H9 (cell line): Measurements from ENCODE around the gene FBN2. TPM values are rescaled to one million over a fixed set of nuclear protein-coding genes. Genes with fewer than 3 reads are reported as not detected.

ENCODE experiments used
- DNase-seq: peaks from one replicate; pipeline ENCODE4 v3.0.0-alpha.2; 2017
- H2AFZ ChIP-seq: one replicate; pipeline ENCODE4 v1.6.1; 2013; ENCODE audit warnings: mild to moderate bottlenecking, low read length, control low read depth, moderate library complexity
- H2AK5ac ChIP-seq: 2 replicates; pipeline ENCODE4 v1.6.1; 2013; ENCODE audit warnings: low read length, control low read depth, mixed read lengths; ENCODE audit not compliant: insufficient read length
- H2BK120ac ChIP-seq: one replicate; pipeline ENCODE4 v1.6.1; 2013; ENCODE audit warnings: low read depth, mild to moderate bottlenecking, low read length, control low read depth, inconsistent platforms; ENCODE audit not compliant: poor library complexity, severe bottlenecking
- H2BK12ac ChIP-seq: 2 replicates; pipeline ENCODE4 v1.6.1; 2013; ENCODE audit warnings: low read length, control low read depth, mixed read lengths, low read depth; ENCODE audit not compliant: insufficient read length
- H2BK15ac ChIP-seq: 2 replicates; pipeline ENCODE4 v1.6.1; 2013; ENCODE audit warnings: low read depth, low read length, control low read depth
- H2BK20ac ChIP-seq: one replicate; pipeline ENCODE4 v1.6.1; 2013; ENCODE audit warnings: low read depth, mild to moderate bottlenecking, low read length, control low read depth, inconsistent platforms; ENCODE audit not compliant: poor library complexity, severe bottlenecking
- H2BK5ac ChIP-seq: 2 replicates; pipeline ENCODE4 v1.6.1; 2013; ENCODE audit warnings: low read length, control low read depth, mixed read lengths; ENCODE audit not compliant: insufficient read length
- H3K14ac ChIP-seq: 2 replicates; pipeline ENCODE4 v1.6.1; 2013; ENCODE audit warnings: low read length, control low read depth; ENCODE audit not compliant: insufficient read depth
- H3K18ac ChIP-seq: 2 replicates; pipeline ENCODE4 v1.6.1; 2013; ENCODE audit warnings: low read depth, mild to moderate bottlenecking, mixed read lengths, low read length, control low read depth; ENCODE audit not compliant: insufficient read length
- H3K23ac ChIP-seq: 2 replicates; pipeline ENCODE4 v1.6.1; 2013; ENCODE audit warnings: low read length, control low read depth, mixed read lengths, low read depth; ENCODE audit not compliant: insufficient read length
- H3K23me2 ChIP-seq: 2 replicates; pipeline ENCODE4 v1.6.1; 2013; ENCODE audit warnings: low read depth, mild to moderate bottlenecking, mixed read lengths, low read length, control low read depth; ENCODE audit not compliant: insufficient read length, poor library complexity, severe bottlenecking
- H3K27ac ChIP-seq: 2 replicates; pipeline ENCODE4 v1.5.1; 2013; ENCODE audit warnings: low read length, control low read depth, mixed read lengths, low read depth; ENCODE audit not compliant: insufficient read length
- H3K27me3 ChIP-seq: 2 replicates; pipeline ENCODE4 v1.6.1; 2013; ENCODE audit warnings: low read length, control low read depth, inconsistent platforms; ENCODE audit not compliant: insufficient read depth
- H3K4ac ChIP-seq: 2 replicates; pipeline ENCODE4 v1.6.1; 2013; ENCODE audit warnings: low read depth, mild to moderate bottlenecking, control low read depth, inconsistent platforms, low read length, moderate library complexity
- H3K4me1 ChIP-seq: 2 replicates; pipeline ENCODE4 v1.6.1; 2013; ENCODE audit warnings: low read length, control low read depth, inconsistent platforms; ENCODE audit not compliant: insufficient read depth
- H3K4me2 ChIP-seq: 2 replicates; pipeline ENCODE4 v1.6.1; 2013; ENCODE audit warnings: low read length, control low read depth, mixed read lengths; ENCODE audit not compliant: insufficient read length, insufficient read depth
- H3K56ac ChIP-seq: 2 replicates; pipeline ENCODE4 v1.6.1; 2013; ENCODE audit warnings: low read depth, mild to moderate bottlenecking, mixed read lengths, low read length, control low read depth; ENCODE audit not compliant: insufficient read length
- H3K79me1 ChIP-seq: 2 replicates; pipeline ENCODE4 v1.6.1; 2013; ENCODE audit warnings: low read depth, mild to moderate bottlenecking, moderate library complexity, low read length, control low read depth, inconsistent platforms; ENCODE audit not compliant: insufficient read depth, poor library complexity, severe bottlenecking
- H3K79me2 ChIP-seq: 2 replicates; pipeline ENCODE4 v1.6.1; 2013; ENCODE audit warnings: low read length, control low read depth, inconsistent platforms; ENCODE audit not compliant: insufficient read depth
- H3K9ac ChIP-seq: 2 replicates; pipeline ENCODE4 v1.6.1; 2013; ENCODE audit warnings: low read length, control low read depth, mixed read lengths; ENCODE audit not compliant: insufficient read length; ENCODE audit errors: extremely low read depth
- H3K9me3 ChIP-seq: one replicate; pipeline ENCODE4 v1.6.1; 2013; ENCODE audit warnings: low read depth, low read length, inconsistent platforms; ENCODE audit not compliant: control insufficient read depth
- H3T11ph ChIP-seq: one replicate; pipeline ENCODE4 v1.6.1; 2013; ENCODE audit warnings: mild to moderate bottlenecking, low read length, control low read depth, inconsistent platforms
- H4K20me1 ChIP-seq: one replicate; pipeline ENCODE4 v1.6.1; 2013; ENCODE audit not compliant: control insufficient read depth, insufficient read length, insufficient read depth
- H4K5ac ChIP-seq: 2 replicates; pipeline ENCODE4 v1.6.1; 2013; ENCODE audit warnings: low read depth, mild to moderate bottlenecking, mixed read lengths, low read length, control low read depth; ENCODE audit not compliant: insufficient read length
- H4K8ac ChIP-seq: replicated peaks from 2 replicates; pipeline ENCODE4 v1.6.1; 2013; ENCODE audit warnings: low read length, control low read depth, mixed read lengths, low read depth; ENCODE audit not compliant: insufficient read length
- H4K91ac ChIP-seq: 2 replicates; pipeline ENCODE4 v1.6.1; 2013; ENCODE audit warnings: low read depth, mild to moderate bottlenecking, moderate library complexity, mixed read lengths, low read length, control low read depth; ENCODE audit not compliant: insufficient read length
- H3K27ac Mint-ChIP-seq, 3 experiments: 2 replicates in 2 of 3; 3 replicates in 1 of 3; pipeline ENCODE4 v1.8.0; 2020 to 2021; ENCODE audit warnings: mixed read lengths in 3 of 3, mild to moderate bottlenecking in 1 of 3, moderate library complexity in 1 of 3
- H3K27me3 Mint-ChIP-seq: 2 replicates; pipeline ENCODE4 v1.8.0; 2021; ENCODE audit warnings: low read depth, mild to moderate bottlenecking, moderate library complexity, mixed read lengths
- H3K36me3 Mint-ChIP-seq, 3 experiments: 2 replicates in 2 of 3; 3 replicates in 1 of 3; pipeline ENCODE4 v1.8.0; 2020 to 2021; ENCODE audit warnings: low read depth in 3 of 3, mixed read lengths in 3 of 3; ENCODE audit not compliant: insufficient read depth in 1 of 3
- H3K4me1 Mint-ChIP-seq, 2 experiments: 2 replicates each; pipeline ENCODE4 v1.8.0; 2020; ENCODE audit warnings: mixed read lengths in 2 of 2
- H3K4me3 Mint-ChIP-seq, 2 experiments: 2 replicates in 1 of 2; 3 replicates in 1 of 2; pipeline ENCODE4 v1.8.0; 2020 to 2021; ENCODE audit warnings: mild to moderate bottlenecking in 2 of 2, mixed read lengths in 2 of 2, moderate library complexity in 1 of 2
- H3K9me3 Mint-ChIP-seq, 2 experiments: 2 replicates in 1 of 2; 3 replicates in 1 of 2; pipeline ENCODE4 v1.8.0; 2020; ENCODE audit warnings: mild to moderate bottlenecking in 2 of 2, mixed read lengths in 2 of 2, moderate library complexity in 1 of 2
- WGBS: extraction: QIAGEN DNeasy Blood & Tissue Kit; methylation state at CpG from one replicate; pipeline ENCODE4 v1.1.7; 2013; ENCODE audit warnings: missing lambda C conversion rate, low lambda C conversion rate, mixed read lengths; ENCODE audit not compliant: insufficient read length; ENCODE audit errors: extremely low coverage; 5-methylcytosine and 5-hydroxymethylcytosine counted together
- total RNA-seq: library from RNA; stranded (reverse); gene quantifications from 2 replicates; pipeline ENCODE4 v1.2.1, GENCODE V29; 2021
- TF ChIP-seq, protein P1 (sequence below): fragments of 200-600 bp; sonication (generic); conservative IDR thresholded peaks from 3 replicates; pipeline ENCODE4 v1.8.0; 2021; ENCODE audit warnings: antibody characterized with exemption, mild to moderate bottlenecking

The FBN2 gene
- total RNA-seq, 1 experiment from 2014 or later, result 8.3 TPM

DNA sequence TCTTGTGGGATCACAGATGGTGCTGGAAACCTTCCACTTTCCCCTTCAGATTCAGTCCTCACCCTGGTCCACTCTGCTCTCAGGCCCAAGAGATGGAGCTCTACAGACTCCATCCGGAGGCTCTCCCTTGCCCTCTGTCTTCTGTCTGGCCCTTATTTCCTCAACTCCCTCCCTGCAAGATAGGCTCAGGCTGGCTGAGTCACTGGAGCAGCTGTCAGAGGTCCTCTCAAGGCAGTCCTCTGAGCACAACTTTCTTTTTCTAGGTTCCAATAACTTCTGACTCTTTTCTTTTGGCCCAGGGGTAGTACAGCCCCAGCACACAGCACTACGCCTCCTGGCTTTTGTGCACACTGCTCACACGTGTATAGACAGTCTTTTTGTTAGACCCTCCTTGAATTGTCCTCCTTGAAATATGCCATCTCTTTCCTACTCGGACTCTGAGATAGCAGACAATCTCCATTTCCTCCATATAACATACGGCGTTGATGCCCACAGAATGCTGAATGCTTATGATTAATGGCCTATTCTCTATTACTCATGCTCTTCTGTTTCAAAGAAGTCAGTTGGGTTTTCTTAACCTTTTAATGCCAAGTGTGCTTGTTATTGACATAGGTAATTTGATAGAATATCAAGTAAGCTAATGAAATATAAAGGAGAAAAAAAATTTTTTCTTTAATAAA lies 261.4 kb downstream of the FBN2 start:
- Histone ChIP-seq H3K4me1 (no peaks in the 10 kb centered on the region), H3T11ph (no peak overlapping the region), H4K20me1 (no peaks in the 10 kb centered on the region), H3K23ac (no peak overlapping the region), H3K27ac (no peak overlapping the region), H2BK20ac (no peak overlapping the region), H4K91ac (no peak overlapping the region), H2BK12ac (no peak overlapping the region), H3K4ac (no peak overlapping the region), H4K5ac (no peak overlapping the region), H2BK5ac (no peak overlapping the region), H3K27me3 (no peaks in the 10 kb centered on the region), H3K23me2 (no peaks in the 10 kb centered on the region), H2AK5ac (no peak overlapping the region), H3K9me3 (no peaks in the 10 kb centered on the region), H2AFZ (no peak overlapping the region), H4K8ac (no peak overlapping the region), H3K14ac (no peak overlapping the region), H3K56ac (no peak overlapping the region), H3K79me1 (no peaks in the 10 kb centered on the region), H3K4me2 (no peak overlapping the region), H2BK120ac (no peak overlapping the region), H3K79me2 (no peaks in the 10 kb centered on the region), H2BK15ac (no peak overlapping the region), H3K9ac (no peak overlapping the region), H3K18ac (no peak overlapping the region)
- Mint-ChIP-seq H3K9me3 (no peaks in the 10 kb centered on the region), H3K36me3 (peaks cover 0 to 3% (median 0%) of the 10 kb centered on the region in 3 experiments; a peak in 2 of 7 replicates), H3K27me3 (no peaks in the 10 kb centered on the region), H3K4me3 (no peak overlapping the region), H3K4me1 (no peaks in the 10 kb centered on the region), H3K27ac (no peak overlapping the region; a peak in 1 of 7 replicates)
- DNase-seq, result no peak
- TF ChIP-seq, protein P1, sequence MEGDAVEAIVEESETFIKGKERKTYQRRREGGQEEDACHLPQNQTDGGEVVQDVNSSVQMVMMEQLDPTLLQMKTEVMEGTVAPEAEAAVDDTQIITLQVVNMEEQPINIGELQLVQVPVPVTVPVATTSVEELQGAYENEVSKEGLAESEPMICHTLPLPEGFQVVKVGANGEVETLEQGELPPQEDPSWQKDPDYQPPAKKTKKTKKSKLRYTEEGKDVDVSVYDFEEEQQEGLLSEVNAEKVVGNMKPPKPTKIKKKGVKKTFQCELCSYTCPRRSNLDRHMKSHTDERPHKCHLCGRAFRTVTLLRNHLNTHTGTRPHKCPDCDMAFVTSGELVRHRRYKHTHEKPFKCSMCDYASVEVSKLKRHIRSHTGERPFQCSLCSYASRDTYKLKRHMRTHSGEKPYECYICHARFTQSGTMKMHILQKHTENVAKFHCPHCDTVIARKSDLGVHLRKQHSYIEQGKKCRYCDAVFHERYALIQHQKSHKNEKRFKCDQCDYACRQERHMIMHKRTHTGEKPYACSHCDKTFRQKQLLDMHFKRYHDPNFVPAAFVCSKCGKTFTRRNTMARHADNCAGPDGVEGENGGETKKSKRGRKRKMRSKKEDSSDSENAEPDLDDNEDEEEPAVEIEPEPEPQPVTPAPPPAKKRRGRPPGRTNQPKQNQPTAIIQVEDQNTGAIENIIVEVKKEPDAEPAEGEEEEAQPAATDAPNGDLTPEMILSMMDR, result no peak
- no CpG with 5 or more reads among the region's 6 CpGs for WGBS
